Common myeloid progenitor, CD34-positive (primary cell): ENCODE measurements around the gene OR7C1.
"Not testable (repeated sequence)": the region's sequence is repeated elsewhere in the genome, so short reads cannot be mapped to it uniquely, and the experiment has no call there.

Source experiments
- CTCF ChIA-PET: fragments of 350-600 bp; sonication (Branson Sonifier 250); formaldehyde crosslinking; loops from one replicate; lab custom pipeline; 2021; ENCODE audit warnings: antibody characterized with exemption; lab: Charles Lee
- POLR2A ChIA-PET: fragments of 350-600 bp; sonication (Branson Sonifier 250); formaldehyde crosslinking; loops from one replicate; lab custom pipeline; 2021; ENCODE audit warnings: antibody characterized with exemption; lab: Charles Lee
- DNase-seq, 3 donors: peaks; one replicate each; pipeline versions ENCODE4 v3.0.0 to v3.0.0-alpha.2; 2013
- H3K27ac ChIP-seq, 2 experiments: 1 replicate in 1 of 2; 2 replicates in 1 of 2; pipeline ENCODE4 v1.7.0; 2013; ENCODE audit warnings: inconsistent platforms in 2 of 2, low read length in 2 of 2, mild to moderate bottlenecking in 2 of 2, low read depth in 1 of 2, moderate library complexity in 1 of 2; ENCODE audit not compliant: severe bottlenecking in 2 of 2, insufficient read depth in 1 of 2, poor library complexity in 1 of 2
- H3K27me3 ChIP-seq, 5 experiments: replicated peaks in 2 of 5; 1 replicate in 3 of 5; 2 replicates in 2 of 5; pipeline versions ENCODE4 v1.6.1 to v1.7.0; 2013; ENCODE audit warnings: low read length in 4 of 5, mild to moderate bottlenecking in 2 of 5, moderate library complexity in 2 of 5, inconsistent platforms in 1 of 5; ENCODE audit not compliant: insufficient read depth in 5 of 5, control insufficient read depth in 4 of 5
- H3K36me3 ChIP-seq, 4 experiments: 1 replicate in 2 of 4; 2 replicates in 2 of 4; pipeline versions ENCODE4 v1.6.1 to v1.7.0; 2013; ENCODE audit warnings: low read length in 3 of 4, control low read depth in 1 of 4, mild to moderate bottlenecking in 1 of 4; ENCODE audit not compliant: control insufficient read depth in 4 of 4, insufficient read depth in 4 of 4
- H3K4me1 ChIP-seq, 4 experiments: 1 replicate in 3 of 4; 2 replicates in 1 of 4; pipeline versions ENCODE4 v1.6.1 to v1.7.1; 2013; ENCODE audit warnings: low read length in 3 of 4, mild to moderate bottlenecking in 3 of 4, control low read depth in 1 of 4, inconsistent platforms in 1 of 4, moderate library complexity in 1 of 4; ENCODE audit not compliant: control insufficient read depth in 4 of 4, insufficient read depth in 4 of 4; ENCODE audit errors: control extremely low read depth in 1 of 4
- H3K4me3 ChIP-seq, 7 experiments: 1 replicate in 4 of 7; 2 replicates in 3 of 7; pipeline versions ENCODE4 v1.5.1 to v1.7.0; 2013; ENCODE audit warnings: mild to moderate bottlenecking in 7 of 7, low read length in 6 of 7, moderate library complexity in 6 of 7, inconsistent platforms in 2 of 7, low read depth in 2 of 7, control low read depth in 1 of 7; ENCODE audit not compliant: insufficient read depth in 4 of 7, control insufficient read depth in 1 of 7; ENCODE audit errors: extremely low read depth in 1 of 7
- H3K9me3 ChIP-seq, 5 experiments: 1 replicate in 4 of 5; 2 replicates in 1 of 5; pipeline versions ENCODE4 v1.6.1 to v1.7.1; 2013; ENCODE audit warnings: low read length in 4 of 5, mild to moderate bottlenecking in 2 of 5, inconsistent platforms in 1 of 5, low read depth in 1 of 5, moderate library complexity in 1 of 5; ENCODE audit not compliant: control insufficient read depth in 4 of 5, insufficient read depth in 2 of 5; ENCODE audit errors: control extremely low read depth in 1 of 5
- WGBS: methylation state at CpG from one replicate; pipeline ENCODE4 v1.1.5; 2013; ENCODE audit not compliant: insufficient coverage; 5-methylcytosine and 5-hydroxymethylcytosine counted together

Gene OR7C1

DNA sequence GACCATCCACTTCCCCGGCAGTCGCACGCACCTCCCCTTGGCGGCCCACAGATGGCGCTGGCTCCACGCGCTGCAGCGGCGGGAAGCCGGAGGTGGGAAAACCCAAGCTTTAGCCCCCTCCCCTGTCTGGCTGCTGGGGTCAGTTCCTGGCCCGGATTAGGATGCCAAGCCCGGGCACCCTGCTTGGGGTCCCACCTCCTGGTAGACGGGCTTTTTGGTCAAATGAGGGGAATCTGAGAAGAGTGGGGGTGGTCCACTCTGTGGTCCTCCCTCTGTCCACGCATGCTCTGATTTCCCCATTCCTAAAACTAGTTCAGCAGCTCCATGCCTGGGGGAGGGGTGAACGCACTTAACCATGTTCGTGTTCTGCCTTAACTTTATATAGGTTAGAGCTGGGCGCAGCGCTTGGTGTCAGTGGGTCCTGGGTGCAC, 48.5 kb downstream of the OR7C1 start:
- CTCF ChIA-PET, result interaction anchor here (0.6 to 3.0 kb wide), 16 partner anchors 10 to 385 kb away, joined by 3 to 32 read pairs (median 4); partner anchors contain the start of genes ADGRE2 and NDUFB7

DNA sequence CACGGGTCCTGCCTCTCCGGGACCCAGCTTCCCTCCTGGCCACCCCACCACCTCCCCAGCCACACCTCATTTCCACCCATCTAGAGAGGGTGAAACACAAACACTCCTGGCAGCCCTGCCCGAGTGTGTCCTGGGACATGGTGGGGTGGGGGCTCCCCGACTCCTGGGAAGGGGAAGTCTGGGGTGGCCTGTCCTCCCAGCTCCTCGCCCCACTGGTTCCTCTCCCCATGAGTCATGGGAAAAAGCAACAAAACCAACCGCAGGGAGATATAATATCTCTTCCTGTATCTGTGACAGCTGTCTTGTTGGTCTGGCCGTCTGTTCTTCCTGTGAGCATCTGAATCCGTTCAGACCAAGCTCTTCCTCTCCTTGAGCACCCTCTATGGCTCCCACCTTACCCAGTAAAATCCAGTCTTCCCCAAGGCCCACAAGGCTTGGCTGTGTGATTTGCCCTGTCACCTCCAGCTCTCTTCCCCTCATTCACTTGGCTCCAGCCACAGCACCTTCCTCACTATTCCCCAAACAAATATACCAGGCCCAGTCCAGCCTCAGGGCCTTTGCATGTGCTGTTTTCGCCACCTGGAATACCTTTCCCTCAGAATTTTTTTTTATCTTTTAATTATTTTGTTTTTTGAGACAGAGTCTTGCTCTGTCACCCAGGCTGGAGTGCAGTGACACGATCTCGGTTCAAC, 49.7 kb downstream of the OR7C1 start:
- Histone ChIP-seq H3K4me1 (peaks cover 19 to 61% (median 59%) of the 10 kb centered on the region in 4 experiments), H3K4me3 (peak overlapping the region in 3 of 7 experiments; percentile 11 to 42 (median 33)), H3K27ac (peak overlapping the region; percentile 64 to 82)
- not testable (repeated sequence) for H3K36me3 ChIP-seq, H3K9me3 ChIP-seq, H3K27me3 ChIP-seq
- 0% methylated on average over 5 of the region's 11 CpGs for WGBS
- peak; percentile 84 to 97 (median 95) for DNase-seq
- ChIA-PET POLR2A (interaction anchor here (0.6 to 2.9 kb wide), 5 partner anchors 10 to 106 kb away, joined by 3 to 39 read pairs (median 4); no protein-coding TSS in a partner anchor), CTCF (interaction anchor here (0.6 to 3.0 kb wide), 4 partner anchors 9 to 316 kb away, joined by 3 to 32 read pairs (median 7); partner anchors contain the start of gene ADGRE2)

More for the DNA sequence above, 48.5 kb downstream of the OR7C1 start:
- WGBS, result 9% methylated on average over 13 of the region's 18 CpGs
- POLR2A ChIA-PET, result interaction anchor here (0.6 to 2.9 kb wide), 3 partner anchors 11 to 1298 kb away, joined by 3 to 39 read pairs (median 3); partner anchors contain the start of gene ZNF333
- peak overlapping the region in 1 of 2 experiments; percentile 14 for H3K27ac ChIP-seq
- peaks cover 30 to 65% (median 62%) of the 10 kb centered on the region in 4 experiments for H3K4me1 ChIP-seq
- H3K27me3 ChIP-seq, result no peaks in the 10 kb centered on the region
- no peaks in the 10 kb centered on the region for H3K36me3 ChIP-seq
- peaks cover 0 to 6% (median 0%) of the 10 kb centered on the region in 5 experiments for H3K9me3 ChIP-seq
- peak overlapping the region in 3 of 7 experiments; percentile 4 to 52 (median 18) for H3K4me3 ChIP-seq
- peak; percentile 45 to 61 (median 59) for DNase-seq

DNA sequence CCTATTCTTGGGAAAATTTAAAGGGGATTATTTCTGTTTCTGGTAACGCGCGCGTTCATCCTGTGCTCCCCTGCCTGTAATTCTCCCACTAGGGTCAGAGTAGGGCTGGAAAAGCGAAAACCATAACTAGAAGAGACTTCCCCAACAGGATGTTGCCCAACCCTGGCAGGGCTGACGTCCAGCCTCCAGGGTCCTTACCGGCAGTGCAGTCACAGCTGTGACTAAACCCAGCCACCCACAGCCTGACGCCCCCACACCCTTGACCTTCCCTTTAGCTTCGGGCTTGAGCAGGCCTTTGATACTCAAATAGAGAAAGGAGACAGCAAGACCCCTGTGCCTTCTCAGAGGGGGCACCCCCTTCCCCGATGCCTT, 50.3 kb downstream of the OR7C1 start:
- ChIA-PET POLR2A (interaction anchor here (0.6 to 2.9 kb wide), 5 partner anchors 9 to 106 kb away, joined by 3 to 39 read pairs (median 4); no protein-coding TSS in a partner anchor), CTCF (interaction anchor here (1.9 to 2.9 kb wide), 2 partner anchors 8 to 316 kb away, joined by 4 to 32 read pairs; partner anchors contain the start of gene ADGRE2)
- peak; percentile 73 to 85 (median 77) for DNase-seq
- not testable (repeated sequence) for H3K36me3 ChIP-seq, H3K9me3 ChIP-seq, H3K27me3 ChIP-seq
- H3K4me1 ChIP-seq, result peaks cover 14 to 58% (median 55%) of the 10 kb centered on the region in 4 experiments
- H3K27ac ChIP-seq, result peak overlapping the region; percentile 64 to 82
- peak overlapping the region in 4 of 7 experiments; percentile 23 to 44 (median 40) for H3K4me3 ChIP-seq
- 6% methylated on average over 7 of the region's 10 CpGs for WGBS

DNA sequence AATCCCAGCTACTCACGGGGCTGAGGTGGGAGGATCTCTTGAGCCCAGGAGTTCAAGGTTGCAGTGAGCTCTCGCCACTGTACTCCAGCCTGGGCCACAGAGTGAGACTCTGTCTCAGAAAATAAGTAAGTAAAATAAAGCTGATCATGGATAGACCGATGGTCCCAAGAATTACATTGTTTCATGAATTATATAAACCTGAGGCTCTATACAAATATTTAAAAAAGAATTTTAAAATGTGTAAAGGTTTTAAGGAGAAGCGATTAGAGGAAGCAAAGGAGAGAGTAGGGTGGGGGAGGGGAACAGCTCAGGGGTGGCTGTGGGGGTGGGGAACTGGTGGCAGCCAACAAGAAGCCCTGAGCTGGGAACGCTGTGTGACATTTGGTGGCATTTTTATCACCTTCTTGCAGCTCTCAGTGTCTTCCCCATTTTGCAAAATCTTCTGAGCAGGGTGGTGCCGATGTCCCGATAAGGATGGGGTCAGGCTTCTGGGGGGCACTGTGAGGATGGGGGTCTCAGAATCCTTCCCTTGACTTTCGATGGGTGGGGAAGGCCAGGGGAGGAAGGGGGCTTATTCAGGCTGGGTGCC, 51.5 kb downstream of the OR7C1 start:
- 83% methylated on average over 1 of the region's 8 CpGs for WGBS
- peak; percentile 56 to 91 (median 83) for DNase-seq
- H3K4me1 ChIP-seq, result peaks cover 13 to 66% (median 59%) of the 10 kb centered on the region in 4 experiments
- H3K4me3 ChIP-seq, result peak overlapping the region in 2 of 7 experiments; percentile 17 to 28
- CTCF ChIA-PET, H3K36me3 ChIP-seq, H3K27me3 ChIP-seq, H3K9me3 ChIP-seq: not testable (repeated sequence)
- H3K27ac ChIP-seq, result peak overlapping the region in 1 of 2 experiments; percentile 82
- POLR2A ChIA-PET, result interaction anchor here (0.5 to 0.6 kb wide), 2 partner anchors 1492 to 1538 kb away, joined by 3 read pairs; no protein-coding TSS in a partner anchor

DNA sequence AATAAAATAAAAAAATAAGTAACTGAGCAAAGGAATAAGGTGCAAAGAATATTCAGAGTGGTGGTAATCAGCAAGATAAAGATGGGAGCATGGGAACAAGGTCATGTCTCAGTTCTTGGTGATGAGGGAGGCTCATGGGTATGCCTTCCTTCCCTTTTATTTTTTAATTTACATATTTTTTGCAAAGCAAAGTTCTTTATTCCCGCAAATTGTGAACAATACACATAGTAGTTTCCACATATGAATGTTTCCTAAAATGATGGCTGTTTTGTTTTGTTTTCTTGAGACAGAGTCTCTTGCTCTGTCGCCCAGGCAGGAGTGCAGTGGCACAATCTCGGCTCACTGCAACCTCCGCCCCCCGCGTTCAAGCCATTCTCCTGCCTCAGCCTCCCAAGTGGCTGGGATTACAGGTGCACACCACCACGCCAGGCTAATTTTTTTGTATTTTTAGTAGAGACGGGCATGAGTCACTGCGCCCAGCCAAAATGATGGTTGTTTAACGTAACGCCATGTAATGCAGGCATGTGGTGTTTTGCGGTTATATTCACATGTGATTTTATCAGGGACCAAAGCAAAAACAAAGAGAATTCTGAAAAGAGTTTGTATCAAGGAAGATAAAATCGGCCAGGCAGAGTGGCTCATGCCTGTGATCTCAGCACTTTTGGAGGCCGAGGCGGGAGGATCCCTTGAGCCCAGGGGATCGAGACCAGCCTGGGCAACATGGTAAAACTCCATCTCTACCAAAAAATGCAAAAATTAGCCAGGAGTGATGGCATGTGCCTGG, 52.2 kb downstream of the OR7C1 start:
- ChIA-PET POLR2A (interaction anchor here (0.5 to 0.6 kb wide), 2 partner anchors 1493 to 1539 kb away, joined by 3 read pairs; no protein-coding TSS in a partner anchor), CTCF (no interaction called here)
- peak overlapping the region in 1 of 2 experiments; percentile 74 for H3K27ac ChIP-seq
- peak in 2 of 3 donors; percentile 29 to 40 for DNase-seq
- peaks cover 0 to 2% (median 0%) of the 10 kb centered on the region in 5 experiments for H3K9me3 ChIP-seq
- H3K4me3 ChIP-seq, result peak overlapping the region in 2 of 7 experiments; percentile 17 to 28
- H3K36me3 ChIP-seq, result no peaks in the 10 kb centered on the region
- H3K27me3 ChIP-seq, result no peaks in the 10 kb centered on the region
- 77% methylated on average over 8 of the region's 16 CpGs for WGBS
- H3K4me1 ChIP-seq, result peaks cover 13 to 73% (median 65%) of the 10 kb centered on the region in 4 experiments

DNA sequence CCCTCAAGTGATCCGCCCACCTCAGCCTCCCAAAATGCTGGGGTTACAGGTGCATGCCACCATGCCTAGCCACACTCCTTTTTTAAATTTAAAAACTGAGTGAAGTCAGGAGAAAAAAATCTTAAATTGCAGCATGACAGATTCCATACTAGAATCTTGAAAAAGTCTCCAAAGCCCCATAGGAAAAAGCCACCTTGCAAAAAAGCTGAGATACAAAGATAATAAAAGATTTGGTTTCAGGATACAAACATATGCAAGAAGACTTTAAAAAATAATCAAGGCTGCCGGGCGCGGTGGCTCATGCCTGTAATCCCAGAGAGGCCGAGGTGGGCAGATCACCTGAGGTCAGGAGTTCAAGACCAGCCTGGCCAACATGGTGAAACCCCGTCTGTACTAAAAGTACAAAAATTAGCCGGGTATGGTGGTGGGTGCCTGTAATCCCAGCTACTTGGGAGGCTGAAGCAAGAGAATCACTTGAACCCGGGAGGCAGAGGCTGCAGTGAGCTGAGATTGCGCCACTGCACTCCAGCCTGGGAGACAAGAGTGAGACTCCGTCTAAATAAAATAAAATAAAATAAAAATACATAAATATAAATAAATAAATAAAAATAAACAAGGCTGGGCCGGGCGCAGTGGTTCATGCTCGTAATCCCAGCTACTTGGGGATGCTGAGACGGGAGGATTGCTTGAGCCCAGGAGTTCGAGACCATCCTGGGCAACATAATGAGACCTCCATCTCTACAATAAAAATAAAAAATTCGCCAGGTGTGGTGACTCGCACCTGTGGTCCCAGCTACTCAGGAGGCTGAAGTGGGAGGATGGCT, 53.1 kb downstream of the OR7C1 start:
- POLR2A ChIA-PET, CTCF ChIA-PET, DNase-seq, H3K9me3 ChIP-seq, H3K36me3 ChIP-seq, H3K27me3 ChIP-seq, H3K27ac ChIP-seq, H3K4me3 ChIP-seq: not testable (repeated sequence)
- 100% methylated on average over 11 of the region's 17 CpGs for WGBS
- peaks cover 13 to 71% (median 63%) of the 10 kb centered on the region in 4 experiments for H3K4me1 ChIP-seq
